HepG2 (cell line): Measurements from ENCODE around the gene ACTA2. TPM values are rescaled to one million over a fixed set of nuclear protein-coding genes. Genes with fewer than 3 reads are reported as not detected.

Experiments
- ADNP ChIP-seq: sonication (generic); formaldehyde crosslinking; IDR thresholded peaks from 2 replicates; pipeline ENCODE4 v1.4.0; 2020; ENCODE audit warnings: missing genetic modification reagents
- HDAC1 ChIP-seq: sonication (generic); formaldehyde crosslinking; IDR thresholded peaks from 2 replicates; pipeline ENCODE4 v1.5.1; 2020; ENCODE audit warnings: mild to moderate bottlenecking, missing genetic modification reagents
- KDM1A ChIP-seq: IDR thresholded peaks from 2 replicates; pipeline ENCODE4 v1.6.1; 2016; ENCODE audit warnings: missing compliant biosample characterization
- MAFK ChIP-seq, 2 experiments: IDR thresholded peaks in 1 of 2; conservative IDR thresholded peaks in 1 of 2; 2 replicates each; pipeline ENCODE4 v1.6.1; 2011; ENCODE audit warnings: improper control_type of control experiment in 2 of 2, low read length in 2 of 2
- MBNL3 ChIP-seq: fragments of 250-450 bp; sonication (Bioruptor Pico); conservative IDR thresholded peaks from 2 replicates; pipeline ENCODE4 v1.8.0; 2022; ENCODE audit warnings: mild to moderate bottlenecking, inconsistent platforms
- PHF21A ChIP-seq: sonication (generic); formaldehyde crosslinking; IDR thresholded peaks from 2 replicates; pipeline ENCODE4 v1.5.0; 2020; ENCODE audit warnings: mild to moderate bottlenecking, missing genetic modification reagents
- RCOR2 ChIP-seq: IDR thresholded peaks from 2 replicates; pipeline ENCODE4 v1.6.1; 2016; ENCODE audit warnings: missing biosample characterization, missing genetic modification reagents
- RNF2 ChIP-seq: fragments of 450-650 bp; conservative IDR thresholded peaks from 2 replicates; pipeline ENCODE4 v1.6.1; 2016; ENCODE audit warnings: low read depth
- XBP1 ChIP-seq: sonication (generic); formaldehyde crosslinking; IDR thresholded peaks from 2 replicates; pipeline ENCODE4 v1.5.0; 2020; ENCODE audit warnings: missing genetic modification reagents
- ZIK1 ChIP-seq: sonication (generic); formaldehyde crosslinking; IDR thresholded peaks from 2 replicates; pipeline ENCODE4 v1.5.0; 2020; ENCODE audit warnings: mild to moderate bottlenecking, low read depth, missing genetic modification reagents, borderline replicate concordance
- ZMYM2 ChIP-seq: sonication (generic); formaldehyde crosslinking; IDR thresholded peaks from 2 replicates; pipeline ENCODE4 v1.8.0; 2022; ENCODE audit warnings: mild to moderate bottlenecking, missing genetic modification reagents
- ZMYM3 ChIP-seq: sonication (generic); formaldehyde crosslinking; IDR thresholded peaks from 2 replicates; pipeline ENCODE4 v1.5.1; 2020; ENCODE audit warnings: mild to moderate bottlenecking, missing genetic modification reagents
- ZNF44 ChIP-seq: sonication (generic); formaldehyde crosslinking; IDR thresholded peaks from 2 replicates; pipeline ENCODE4 v1.5.1; 2020; ENCODE audit warnings: mild to moderate bottlenecking, missing genetic modification reagents
- ZNF570 ChIP-seq: sonication (generic); formaldehyde crosslinking; IDR thresholded peaks from 2 replicates; pipeline ENCODE4 v1.4.0; 2020; ENCODE audit warnings: mild to moderate bottlenecking, missing genetic modification reagents, borderline replicate concordance
- ZNF629 ChIP-seq: sonication (generic); formaldehyde crosslinking; conservative IDR thresholded peaks from 2 replicates; pipeline ENCODE4 v1.5.0; 2020; ENCODE audit warnings: missing genetic modification reagents
- ZNF841 ChIP-seq: sonication (generic); formaldehyde crosslinking; IDR thresholded peaks from 2 replicates; pipeline ENCODE4 v1.8.1; 2023; ENCODE audit warnings: missing genetic modification reagents, borderline replicate concordance
- polyA plus RNA-seq, 8 experiments: library from polyadenylated mRNA; depleted of rRNA in 3 of 8; stranded (reverse) in 7 of 8; unstranded in 1 of 8; fragments of >200 nt; fragmentation: Illumina TruSeq in 4 of 8; extraction: Trizol in 4 of 8; gene quantifications; 2 replicates each; pipeline versions ENCODE4 v1.2.1 to v1.2.3, GENCODE V29; 2011 to 2016; ENCODE audit warnings: low read depth in 4 of 8, missing spikeins in 1 of 8, mixed read lengths in 1 of 8; ENCODE audit not compliant: insufficient read depth in 1 of 8
- total RNA-seq, 5 experiments: library from RNA; depleted of rRNA; stranded (reverse); fragments of >200 nt; fragmentation: Illumina TruSeq; extraction: Trizol; gene quantifications; 2 replicates each; pipeline ENCODE4 v1.2.3, GENCODE V29; 2016; ENCODE audit warnings: low read depth in 1 of 5
- TF ChIP-seq, protein P1 (sequence below): sonication (generic); formaldehyde crosslinking; IDR thresholded peaks from 2 replicates; pipeline ENCODE4 v1.4.0; 2020; ENCODE audit warnings: missing genetic modification reagents

ACTA2 gene
- total and polyA plus RNA-seq, 2 of the 13 experiments (the other 11 are each of a cell fraction or from before 2014, with no cell fraction given), result 21.8 to 59.9 TPM

DNA sequence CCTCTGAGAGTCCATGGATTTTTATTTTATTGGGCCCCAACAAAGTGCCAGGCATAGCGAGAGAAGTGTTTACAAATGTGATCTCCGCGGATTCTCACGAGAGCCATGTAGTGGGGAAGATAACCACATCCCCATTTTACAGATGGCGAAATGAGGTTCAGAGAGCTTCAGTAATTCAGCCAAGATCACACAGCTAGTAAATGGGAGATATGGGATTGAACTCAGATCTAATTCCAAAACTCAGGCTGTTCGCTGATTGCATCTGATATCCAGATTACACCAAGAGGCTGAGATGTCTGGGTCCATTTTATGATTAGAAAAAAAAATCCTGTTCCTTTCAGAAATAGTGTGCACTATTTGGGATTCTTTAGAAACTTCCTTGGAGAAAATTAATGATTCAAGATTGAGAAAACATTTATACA is 39.3 kb upstream of the ACTA2 start (continued):
- TF ChIP-seq ZNF841, result no peak
- TF ChIP-seq, protein P1, sequence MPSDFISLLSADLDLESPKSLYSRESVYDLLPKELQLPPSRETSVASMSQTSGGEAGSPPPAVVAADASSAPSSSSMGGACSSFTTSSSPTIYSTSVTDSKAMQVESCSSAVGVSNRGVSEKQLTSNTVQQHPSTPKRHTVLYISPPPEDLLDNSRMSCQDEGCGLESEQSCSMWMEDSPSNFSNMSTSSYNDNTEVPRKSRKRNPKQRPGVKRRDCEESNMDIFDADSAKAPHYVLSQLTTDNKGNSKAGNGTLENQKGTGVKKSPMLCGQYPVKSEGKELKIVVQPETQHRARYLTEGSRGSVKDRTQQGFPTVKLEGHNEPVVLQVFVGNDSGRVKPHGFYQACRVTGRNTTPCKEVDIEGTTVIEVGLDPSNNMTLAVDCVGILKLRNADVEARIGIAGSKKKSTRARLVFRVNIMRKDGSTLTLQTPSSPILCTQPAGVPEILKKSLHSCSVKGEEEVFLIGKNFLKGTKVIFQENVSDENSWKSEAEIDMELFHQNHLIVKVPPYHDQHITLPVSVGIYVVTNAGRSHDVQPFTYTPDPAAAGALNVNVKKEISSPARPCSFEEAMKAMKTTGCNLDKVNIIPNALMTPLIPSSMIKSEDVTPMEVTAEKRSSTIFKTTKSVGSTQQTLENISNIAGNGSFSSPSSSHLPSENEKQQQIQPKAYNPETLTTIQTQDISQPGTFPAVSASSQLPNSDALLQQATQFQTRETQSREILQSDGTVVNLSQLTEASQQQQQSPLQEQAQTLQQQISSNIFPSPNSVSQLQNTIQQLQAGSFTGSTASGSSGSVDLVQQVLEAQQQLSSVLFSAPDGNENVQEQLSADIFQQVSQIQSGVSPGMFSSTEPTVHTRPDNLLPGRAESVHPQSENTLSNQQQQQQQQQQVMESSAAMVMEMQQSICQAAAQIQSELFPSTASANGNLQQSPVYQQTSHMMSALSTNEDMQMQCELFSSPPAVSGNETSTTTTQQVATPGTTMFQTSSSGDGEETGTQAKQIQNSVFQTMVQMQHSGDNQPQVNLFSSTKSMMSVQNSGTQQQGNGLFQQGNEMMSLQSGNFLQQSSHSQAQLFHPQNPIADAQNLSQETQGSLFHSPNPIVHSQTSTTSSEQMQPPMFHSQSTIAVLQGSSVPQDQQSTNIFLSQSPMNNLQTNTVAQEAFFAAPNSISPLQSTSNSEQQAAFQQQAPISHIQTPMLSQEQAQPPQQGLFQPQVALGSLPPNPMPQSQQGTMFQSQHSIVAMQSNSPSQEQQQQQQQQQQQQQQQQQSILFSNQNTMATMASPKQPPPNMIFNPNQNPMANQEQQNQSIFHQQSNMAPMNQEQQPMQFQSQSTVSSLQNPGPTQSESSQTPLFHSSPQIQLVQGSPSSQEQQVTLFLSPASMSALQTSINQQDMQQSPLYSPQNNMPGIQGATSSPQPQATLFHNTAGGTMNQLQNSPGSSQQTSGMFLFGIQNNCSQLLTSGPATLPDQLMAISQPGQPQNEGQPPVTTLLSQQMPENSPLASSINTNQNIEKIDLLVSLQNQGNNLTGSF (CRISPR knock-in tag), result no peak
- no peak for TF ChIP-seq XBP1 (CRISPR knock-in tag)
- TF ChIP-seq KDM1A (CRISPR knock-in tag), result peak; percentile 97
- no peak for TF ChIP-seq ZNF44 (CRISPR knock-in tag)
- TF ChIP-seq ZIK1 (CRISPR knock-in tag), result no peak
- TF ChIP-seq ADNP, result peak; percentile 85
- TF ChIP-seq HDAC1 (CRISPR knock-in tag), result 0 out of 2 replicates have a peak, but pooled peaks have one; percentile 15
- no peak for TF ChIP-seq ZNF570 (CRISPR knock-in tag)
- TF ChIP-seq RNF2, result no peak
- TF ChIP-seq PHF21A (CRISPR knock-in tag), result no peak
- peak; percentile 99 for TF ChIP-seq ZNF629 (CRISPR knock-in tag)
- TF ChIP-seq MAFK (conservative IDR thresholded peaks at IDR 0.05 in 1 of 2, IDR thresholded peaks at IDR 0.05 in 1 of 2; ENCODE audit: low read length in 2 of 2), result no peak
- no peak for TF ChIP-seq MBNL3 (CRISPR knock-in tag)
- TF ChIP-seq ZMYM2 (CRISPR knock-in tag), result 0 out of 2 replicates have a peak, but pooled peaks have one; percentile 41
- TF ChIP-seq ZMYM3 (CRISPR knock-in tag), result peak; percentile 98
- TF ChIP-seq RCOR2 (CRISPR knock-in tag), result peak; percentile 89
